Endometrial microvascular endothelial cells (primary cell): ENCODE results near the gene ZBTB4. TPM values are rescaled to one million over a fixed set of nuclear protein-coding genes. Genes with fewer than 3 reads are reported as not detected.

Experiments used
- in situ Hi-C: cut with HindIII; loops from 2 replicates; pipeline ENCODE4 v1.10.0; 2017; ENCODE audit warnings: low sequenced_read_pairs, low pct_unique_long_range_greater_than_20kb; ENCODE audit errors: inconsistent ontology term
- total RNA-seq: library from RNA; depleted of rRNA; stranded (reverse); fragments of >200 nt; gene quantifications from one replicate; pipeline ENCODE4 v1.2.3, GENCODE V29; 2015; ENCODE audit errors: inconsistent ontology term

Gene ZBTB4
- total RNA-seq, 1 donor from 2014 or later: 23.1 TPM

DNA sequence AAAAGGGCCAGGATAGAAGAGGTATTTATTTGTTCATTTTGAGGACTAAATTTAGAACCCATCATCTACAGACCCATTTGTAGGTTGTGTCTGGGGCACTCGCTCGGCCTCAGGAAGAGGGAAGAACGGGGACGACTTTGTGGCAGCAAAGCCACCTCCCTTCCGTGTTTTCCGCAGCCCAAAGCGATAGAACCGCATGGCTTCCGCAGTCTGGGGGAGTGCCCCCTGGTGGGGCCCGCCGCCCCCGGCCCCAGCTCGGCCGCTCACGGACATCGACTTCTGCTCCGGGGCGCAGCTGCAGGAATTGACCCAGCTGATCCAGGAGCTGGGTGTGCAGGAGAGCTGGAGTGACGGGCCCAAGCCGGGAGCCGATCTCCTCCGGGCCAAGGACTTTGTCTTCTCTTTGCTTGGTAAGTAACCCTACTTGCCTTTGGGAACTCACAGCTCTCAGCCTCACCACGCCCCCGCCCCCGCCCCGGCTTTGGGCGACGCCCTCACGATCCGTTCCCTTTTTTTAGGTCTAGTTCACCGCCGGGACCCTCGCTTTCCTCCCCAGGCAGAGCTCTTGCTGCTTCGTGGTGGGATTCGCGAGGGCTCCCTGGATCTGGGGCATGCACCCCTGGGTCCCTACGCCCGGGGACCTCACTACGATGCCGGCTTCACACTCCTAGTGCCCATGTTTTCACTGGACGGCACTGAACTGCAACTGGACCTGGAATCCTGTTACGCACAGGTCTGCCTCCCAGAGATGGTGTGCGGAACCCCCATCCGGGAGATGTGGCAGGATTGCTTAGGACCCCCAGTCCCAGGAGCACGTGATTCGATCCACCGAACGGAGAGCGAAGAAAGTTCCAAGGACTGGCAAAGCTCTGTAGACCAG, 43.5 kb downstream of the ZBTB4 start:
- in situ Hi-C loops: no loop called here

GRCh38 chr17:7432296-7432695, 47.1 kb downstream of the ZBTB4 start:
- in situ Hi-C loops: no loop called here

DNA sequence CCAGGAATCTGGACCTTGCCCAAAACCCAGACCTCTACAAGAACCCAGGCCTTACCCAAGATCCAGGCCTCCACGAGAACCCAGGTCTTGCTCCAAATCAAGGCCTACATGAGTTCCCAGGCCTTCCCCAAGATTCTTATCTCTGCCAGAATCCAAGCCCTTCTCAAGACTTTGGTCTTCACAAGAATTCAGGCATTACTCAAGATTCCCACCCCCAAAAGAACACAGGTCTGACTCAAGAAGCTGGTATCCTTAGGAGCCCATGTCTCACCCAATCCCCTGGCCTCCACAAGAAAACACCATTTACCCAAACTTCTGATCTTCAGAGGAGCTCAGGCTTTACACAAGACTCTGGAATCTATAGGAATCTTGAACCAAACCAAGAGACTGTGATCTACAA, 48.2 kb downstream of the ZBTB4 start:
- in situ Hi-C loops: no loop called here

- in situ Hi-C loops: no loop called here
Measured at GRCh38 chr17:7429722-7430121, 49.7 kb downstream of the ZBTB4 start.

DNA sequence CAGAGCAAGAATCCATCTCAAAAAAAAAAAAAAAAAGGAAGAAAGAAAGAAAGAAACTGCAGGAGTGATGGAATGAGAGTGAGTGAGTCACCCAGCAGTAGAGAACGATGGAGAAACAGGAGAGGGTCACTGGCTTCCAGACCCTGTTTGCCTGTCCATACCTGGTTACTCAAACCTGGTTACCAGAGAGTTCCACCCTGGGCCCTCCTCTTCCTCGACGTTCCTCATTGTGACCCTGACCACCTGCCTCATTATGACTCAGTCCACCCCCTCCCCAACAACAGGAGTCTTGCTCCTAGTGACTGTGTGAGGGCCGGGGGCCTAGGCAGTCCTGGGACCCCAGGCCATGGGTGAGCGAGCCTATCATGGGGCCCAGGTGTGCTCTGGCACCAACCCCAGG, 50.9 kb downstream of the ZBTB4 start, which contains the start of gene SPEM3:
SPEM3 (plus strand) TSS at position 301 of the 400 bp plus-strand sequence; CDS start at position 347, 46 bp downstream.
- in situ Hi-C loops: no loop called here

- in situ Hi-C loops: no loop called here
Measured at GRCh38 chr17:7427549-7427948, 51.9 kb downstream of the ZBTB4 start.

DNA sequence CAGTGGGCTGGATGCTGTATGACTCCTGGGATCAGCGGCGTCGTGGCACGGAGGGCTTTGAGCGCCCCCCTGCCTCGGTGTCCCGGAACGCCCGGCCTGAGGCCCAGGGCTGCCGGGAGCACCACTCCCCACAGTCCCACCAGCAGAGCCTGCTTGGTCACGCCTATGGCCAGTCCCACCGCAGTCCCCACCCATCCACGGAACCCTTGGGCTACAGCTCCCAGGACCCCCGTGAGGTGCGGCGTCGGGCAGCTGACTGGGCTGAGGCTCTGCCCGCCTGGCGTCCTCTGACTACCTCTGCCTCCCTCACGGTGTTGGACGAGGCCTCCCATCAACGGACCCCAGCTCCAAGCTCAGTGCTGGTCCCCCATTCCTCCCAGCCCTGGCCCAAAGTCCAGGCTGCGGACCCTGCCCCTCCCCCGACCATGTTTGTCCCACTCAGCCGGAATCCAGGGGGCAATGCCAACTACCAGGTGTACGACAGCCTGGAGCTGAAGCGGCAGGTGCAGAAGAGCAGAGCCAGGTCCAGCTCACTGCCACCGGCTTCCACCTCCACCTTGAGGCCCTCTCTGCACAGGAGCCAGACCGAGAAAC, 52.4 kb downstream of the ZBTB4 start:
- in situ Hi-C loops: no loop called here

DNA sequence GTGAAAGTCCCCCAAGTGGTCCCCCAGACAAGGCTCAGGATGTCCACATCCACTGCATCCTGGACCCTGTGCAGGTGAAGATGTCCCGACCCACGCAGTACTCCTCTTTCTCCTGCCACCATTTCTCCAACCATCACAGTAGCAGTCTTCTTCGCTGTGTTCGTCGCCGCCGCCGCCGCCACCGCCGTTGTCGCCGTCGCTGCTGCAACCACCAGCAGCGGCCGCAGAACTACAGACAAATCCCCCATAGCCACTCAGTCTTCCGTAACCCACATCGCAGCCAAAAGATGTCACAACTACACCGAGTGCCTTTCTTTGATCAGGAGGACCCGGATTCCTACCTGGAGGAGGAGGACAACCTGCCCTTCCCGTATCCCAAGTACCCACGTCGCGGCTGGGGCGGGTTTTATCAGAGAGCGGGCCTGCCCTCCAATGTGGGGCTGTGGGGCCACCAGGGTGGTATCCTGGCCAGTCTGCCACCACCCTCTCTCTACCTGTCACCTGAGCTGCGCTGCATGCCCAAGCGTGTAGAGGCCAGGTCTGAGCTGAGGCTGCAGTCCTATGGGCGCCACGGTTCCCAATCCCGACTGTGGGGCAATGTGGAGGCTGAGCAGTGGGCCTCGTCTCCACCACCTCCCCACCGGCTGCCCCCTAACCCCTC, 53.1 kb downstream of the ZBTB4 start:
- in situ Hi-C loops: no loop called here

GRCh38 chr17:7425756-7426155, 53.7 kb downstream of the ZBTB4 start:
- in situ Hi-C loops: no loop called here

DNA sequence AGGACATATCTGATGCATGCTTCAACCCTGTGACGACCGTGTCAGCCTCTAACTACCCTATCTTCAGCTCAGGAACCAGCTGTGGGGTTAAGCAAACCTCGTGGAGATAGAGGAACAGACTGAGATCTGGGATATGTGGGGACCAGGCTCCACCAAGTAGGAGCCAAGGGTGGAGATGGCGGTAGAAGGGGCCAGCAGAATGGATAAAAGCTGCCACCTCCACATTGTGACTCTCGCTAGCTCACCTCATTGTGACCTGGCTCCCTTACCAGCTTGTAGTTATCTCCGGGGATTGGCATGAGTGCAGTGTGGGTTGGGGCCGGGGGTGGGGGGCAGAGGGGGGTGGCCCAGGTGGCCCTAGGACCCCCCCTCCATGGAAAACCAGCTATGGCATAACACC, 54.1 kb downstream of the ZBTB4 start, which contains the start of gene SPEM2:
SPEM2 (plus strand) TSS at position 301 of the 400 bp plus-strand sequence; CDS start at position 374, 73 bp downstream.
- in situ Hi-C loops: no loop called here

- in situ Hi-C loops: no loop called here
Measured at GRCh38 chr17:7423679-7424078, 55.8 kb downstream of the ZBTB4 start.

GRCh38 chr17:7421186-7421585, 58.2 kb downstream of the ZBTB4 start:
- in situ Hi-C loops: no loop called here

DNA sequence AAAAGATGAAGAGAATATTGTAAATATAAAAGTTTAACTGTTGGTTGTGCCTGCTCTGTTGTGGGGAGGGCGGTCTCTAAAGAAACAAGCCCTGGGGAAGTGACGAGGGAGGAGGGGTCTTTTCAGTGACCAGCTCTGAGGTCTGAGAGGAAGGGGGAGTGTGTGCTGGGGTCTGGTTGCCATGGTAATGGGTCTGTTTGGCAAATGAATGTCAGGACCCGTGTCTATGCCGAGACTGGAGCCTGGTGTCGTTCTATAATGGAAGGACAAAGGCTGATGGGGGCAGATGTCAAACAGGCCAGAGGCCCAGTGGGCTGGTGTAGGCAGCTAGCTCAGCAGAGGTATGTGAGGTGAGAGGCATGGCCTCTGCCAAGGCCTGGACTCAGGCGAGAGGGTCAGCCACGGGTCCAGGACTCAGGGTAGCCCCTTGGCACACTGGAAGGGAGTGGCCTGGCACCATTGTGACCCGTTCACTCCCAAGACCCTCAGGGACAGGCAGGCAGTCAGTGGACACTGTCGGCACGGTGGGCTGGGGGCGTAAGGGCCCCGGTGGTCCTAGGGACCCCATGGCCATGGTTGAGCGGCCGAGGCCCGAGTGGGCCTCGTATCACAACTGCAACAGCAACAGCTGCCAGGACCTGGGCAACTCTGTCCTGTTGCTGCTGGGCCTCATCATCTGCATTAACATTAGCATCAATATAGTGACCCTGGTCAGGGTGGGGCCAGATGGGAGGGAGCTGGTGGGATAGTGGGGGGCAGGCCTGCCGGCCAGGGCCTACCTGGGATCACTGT, 59.4 kb downstream of the ZBTB4 start, which contains the start of gene SPEM1:
SPEM1 (plus strand) TSS at position 506 of the 792 bp plus-strand sequence; CDS start at position 567, 61 bp downstream.
- in situ Hi-C loops: no loop called here

DNA sequence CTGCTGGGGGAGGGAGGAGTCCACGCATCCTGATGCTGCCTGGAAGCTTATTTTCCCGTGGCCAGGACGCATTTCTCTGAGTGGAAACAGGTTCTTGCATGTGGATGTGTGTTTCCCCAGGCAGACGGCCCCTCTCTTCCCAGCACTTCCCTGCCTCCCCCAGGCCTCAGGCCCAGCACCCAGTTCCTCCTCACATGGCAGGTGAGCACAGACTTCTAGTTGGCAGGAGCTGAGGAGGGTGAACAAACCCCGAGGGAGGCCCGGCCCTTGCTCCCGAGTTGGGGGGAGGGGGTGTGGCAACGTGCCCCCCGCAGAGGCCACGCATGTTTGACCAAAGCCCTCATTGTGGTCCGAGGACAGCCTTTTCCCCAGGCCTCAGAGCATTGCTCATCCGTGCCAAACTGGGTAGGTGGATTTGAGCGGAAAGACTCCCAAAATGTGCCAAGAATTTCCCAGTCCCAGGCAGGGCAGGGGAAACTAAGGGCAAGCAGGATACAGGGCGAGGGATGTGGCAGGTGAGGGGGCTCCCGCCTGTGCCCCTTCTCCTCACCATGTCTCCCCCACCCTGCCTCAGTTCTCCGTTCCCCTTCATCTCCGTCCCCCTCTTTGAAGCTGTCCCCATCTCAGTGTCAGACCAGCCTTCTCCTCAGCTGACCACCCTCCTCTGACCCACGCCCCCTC, 60.8 kb downstream of the ZBTB4 start:
- in situ Hi-C loops: no loop called here

- in situ Hi-C loops: no loop called here
Measured at GRCh38 chr17:7417056-7417655, 62.3 kb downstream of the ZBTB4 start.

DNA sequence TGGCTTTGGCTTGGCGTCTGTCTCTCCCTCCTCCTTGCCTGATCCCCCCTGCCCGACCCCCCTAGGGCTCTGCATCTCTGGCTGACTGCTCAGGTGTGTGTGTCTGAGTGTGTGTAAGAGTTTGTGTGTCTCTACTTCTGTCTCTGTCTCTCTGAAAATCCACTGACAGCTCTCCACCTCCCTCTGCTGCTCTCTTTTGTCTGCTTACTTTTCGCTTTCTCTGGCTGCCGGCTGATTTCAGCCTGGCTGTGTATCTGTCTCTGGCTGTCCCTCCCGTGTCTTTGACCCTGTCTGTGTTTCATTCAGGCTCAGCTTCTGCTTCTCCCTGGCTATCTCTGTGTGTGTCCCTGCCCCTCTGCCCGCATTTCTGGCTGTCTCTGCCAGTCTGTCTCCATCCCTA, 63.1 kb downstream of the ZBTB4 start:
- in situ Hi-C loops: no loop called here

DNA sequence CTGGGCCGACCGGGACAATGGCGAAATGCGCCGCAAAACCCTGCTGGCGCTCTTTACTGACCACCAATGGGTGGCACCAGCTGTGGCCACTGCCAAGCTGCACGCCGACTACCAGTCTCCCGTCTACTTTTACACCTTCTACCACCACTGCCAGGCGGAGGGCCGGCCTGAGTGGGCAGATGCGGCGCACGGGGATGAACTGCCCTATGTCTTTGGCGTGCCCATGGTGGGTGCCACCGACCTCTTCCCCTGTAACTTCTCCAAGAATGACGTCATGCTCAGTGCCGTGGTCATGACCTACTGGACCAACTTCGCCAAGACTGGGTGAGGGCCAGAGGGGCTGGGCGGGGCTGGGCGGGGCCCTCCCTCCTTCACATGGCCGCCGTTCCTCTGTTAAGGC, 63.6 kb downstream of the ZBTB4 start:
- in situ Hi-C loops: no loop called here

- in situ Hi-C loops: no loop called here
Measured at GRCh38 chr17:7414837-7415236, 64.6 kb downstream of the ZBTB4 start.
